GM12872 (cell line): Measurements from ENCODE around the gene AKAP12.

ENCODE experiments used
- CTCF ChIP-seq: IDR thresholded peaks from 3 replicates; pipeline ENCODE4 v1.5.1; 2011; ENCODE audit warnings: low read depth, mild to moderate bottlenecking, low read length, moderate library complexity; ENCODE audit not compliant: insufficient read depth

The AKAP12 gene

GRCh38 chr6:151340219-151340978 is 100.6 kb downstream of the AKAP12 start:
- TF ChIP-seq CTCF, result no peak

GRCh38 chr6:151341476-151342195 is 101.9 kb downstream of the AKAP12 start:
- TF ChIP-seq CTCF, result no peak

GRCh38 chr6:151349651-151350270 is 110.0 kb downstream of the AKAP12 start:
- TF ChIP-seq CTCF, result no peak

- TF ChIP-seq CTCF, result no peak
Observed at GRCh38 chr6:151350442-151351145, 110.8 kb downstream of the AKAP12 start.

GRCh38 chr6:151351146-151351700 is 111.5 kb downstream of the AKAP12 start:
- no peak for TF ChIP-seq CTCF

- no peak for TF ChIP-seq CTCF
Observed at GRCh38 chr6:151351731-151352130, 112.0 kb downstream of the AKAP12 start.
